ENCODE measurements around the gene HLCS. TPM values are rescaled to one million over a fixed set of nuclear protein-coding genes. Genes with fewer than 3 reads are reported as not detected.

The HLCS gene
- total and polyA plus RNA-seq, 2 of the 8 experiments (the other 6 are each of a cell fraction or from before 2014, with no cell fraction given), result 4.7 to 12.2 TPM

- H3K27ac ChIP-seq (ENCODE audit: low read depth, low read length), result no peak overlapping the region
- H3K4me3 ChIP-seq (ENCODE audit: extremely low read depth in 1 of 4, insufficient read depth in 2 of 4, low read depth in 3 of 4, low read length in 4 of 4), result no peak overlapping the region
- H3K9ac ChIP-seq (replicated peaks in 1 of 4; ENCODE audit: extremely low read depth in 1 of 4, low read depth in 3 of 4, low read length in 3 of 4), result no peak overlapping the region
- H2BK20ac ChIP-seq (ENCODE audit: low read length), result no peak overlapping the region
- H3K79me2 ChIP-seq (ENCODE audit: control insufficient read depth in 1 of 2, insufficient read depth in 2 of 2, low read length in 2 of 2), result no peaks in the 10 kb centered on the region
- peaks cover 0 to 14% (median 7%) of the 10 kb centered on the region in 4 experiments; a peak in 6 of 7 replicates for H3K4me1 ChIP-seq (replicated peaks in 1 of 4; ENCODE audit: control insufficient read depth in 3 of 4, insufficient read depth in 4 of 4, low read length in 3 of 4)
- POLR2A ChIA-PET (ENCODE audit: partially characterized antibody), result no interaction called here
- H3K18ac ChIP-seq (ENCODE audit: extremely low read depth, low read length), result no peak overlapping the region
- no peaks in the 10 kb centered on the region for H3K9me3 ChIP-seq (ENCODE audit: insufficient read depth in 2 of 2, low read depth in 1 of 2, low read length in 1 of 2)
- no peak overlapping the region for H2BK120ac ChIP-seq (replicated peaks; ENCODE audit: low read depth, low read length)
- no peak overlapping the region for H3K56ac ChIP-seq (replicated peaks; ENCODE audit: insufficient read length, low read depth, low read length)
- CTCF ChIA-PET (ENCODE audit: partially characterized antibody), result interaction anchor here (0.6 kb wide), 1 partner anchor 157 kb away, joined by 3 read pairs; no protein-coding TSS in a partner anchor
- H2BK12ac ChIP-seq (ENCODE audit: low read depth, low read length), result no peak overlapping the region
- no peaks in the 10 kb centered on the region for H3K27me3 ChIP-seq (replicated peaks in 1 of 4; ENCODE audit: control insufficient read depth in 3 of 4, extremely low read depth in 1 of 4, insufficient read depth in 3 of 4, low read length in 3 of 4)
- no peak overlapping the region for H3K4ac ChIP-seq (replicated peaks; ENCODE audit: insufficient read length, low read depth, low read length)
- no peak overlapping the region for H2BK15ac ChIP-seq (ENCODE audit: low read length)
- H4K20me1 ChIP-seq (replicated peaks in 1 of 2; ENCODE audit: control insufficient read depth in 1 of 2, insufficient read depth in 2 of 2, low read length in 2 of 2), result no peaks in the 10 kb centered on the region
- H3K14ac ChIP-seq (ENCODE audit: insufficient read length), result no peak overlapping the region
- no peak overlapping the region for H3K4me2 ChIP-seq (ENCODE audit: insufficient read depth in 1 of 2, low read depth in 2 of 2, low read length in 2 of 2)
- FAIRE-seq, result no peak
- no peak overlapping the region for H2AFZ ChIP-seq (ENCODE audit: low read length)
- H3K23me2 ChIP-seq (ENCODE audit: low read depth, low read length), result no peaks in the 10 kb centered on the region
- no peak for DNase-seq (ENCODE audit: low read depth in 1 of 2, low spot score in 2 of 2)
- H2BK5ac ChIP-seq (ENCODE audit: low read depth, low read length), result no peak overlapping the region
- no peak overlapping the region for H4K5ac ChIP-seq (ENCODE audit: insufficient read length, low read depth, low read length)
- no peaks in the 10 kb centered on the region for H3K36me3 ChIP-seq (ENCODE audit: control insufficient read depth in 2 of 4, insufficient read depth in 4 of 4, low read length in 3 of 4)
- 92% methylated on average over 16 of the region's 16 CpGs; no CpG with 5 or more reads in 1 of the 2 experiments for WGBS, 2 experiments (ENCODE audit: extremely low coverage in 1 of 2, insufficient coverage in 1 of 2, insufficient read length in 1 of 2, insufficient replicate concordance in 2 of 2, low coverage in 1 of 2, low lambda C conversion rate in 2 of 2, missing lambda C conversion rate in 1 of 2)
- no peak overlapping the region for H3K23ac ChIP-seq (ENCODE audit: insufficient read length)
- no peak overlapping the region for H4K8ac ChIP-seq (ENCODE audit: extremely low read depth, insufficient read depth, low read length)
- H2AK5ac ChIP-seq (ENCODE audit: low read depth, low read length), result no peak overlapping the region
- H3K79me1 ChIP-seq (ENCODE audit: low read depth, low read length), result peaks cover 2% of the 10 kb centered on the region; the same call in 1 of the 2 replicates
- H4K91ac ChIP-seq (replicated peaks; ENCODE audit: insufficient read length, low read length), result no peak overlapping the region
- TF ChIP-seq YY1 (IDR thresholded peaks at IDR 0.05; ENCODE audit: low read depth, low read length) (no peak), ATF2 (IDR thresholded peaks at IDR 0.05; ENCODE audit: low read length) (no peak), TAF7 (optimal IDR thresholded peaks at IDR 0.05; ENCODE audit: borderline replicate concordance, low read depth, low read length) (no peak), KDM5A (IDR thresholded peaks at IDR 0.05; ENCODE audit: low read length) (no peak), CTCF (IDR thresholded peaks at IDR 0.05; ENCODE audit: control extremely low read depth in 1 of 3, insufficient read depth in 1 of 3, low read depth in 1 of 3, low read length in 3 of 3) (no peak)
These were observed 56.4 kb downstream of the HLCS start for GRCh38 chr21:36909901-36910561.

All from H1 (cell line).